Panc1 (cell line): ENCODE results near the gene UBE2J2.

Source experiments
- POLR2AphosphoS5 ChIP-seq: IDR thresholded peaks from 2 replicates; pipeline ENCODE4 v1.6.1; 2012; ENCODE audit warnings: mild to moderate bottlenecking, low read depth, low read length, moderate library complexity
- TF ChIP-seq, protein P1 (sequence below): fragments of 450-650 bp; IDR thresholded peaks from 2 replicates; pipeline ENCODE4 v1.5.1; 2017; ENCODE audit warnings: mild to moderate bottlenecking

DNA sequence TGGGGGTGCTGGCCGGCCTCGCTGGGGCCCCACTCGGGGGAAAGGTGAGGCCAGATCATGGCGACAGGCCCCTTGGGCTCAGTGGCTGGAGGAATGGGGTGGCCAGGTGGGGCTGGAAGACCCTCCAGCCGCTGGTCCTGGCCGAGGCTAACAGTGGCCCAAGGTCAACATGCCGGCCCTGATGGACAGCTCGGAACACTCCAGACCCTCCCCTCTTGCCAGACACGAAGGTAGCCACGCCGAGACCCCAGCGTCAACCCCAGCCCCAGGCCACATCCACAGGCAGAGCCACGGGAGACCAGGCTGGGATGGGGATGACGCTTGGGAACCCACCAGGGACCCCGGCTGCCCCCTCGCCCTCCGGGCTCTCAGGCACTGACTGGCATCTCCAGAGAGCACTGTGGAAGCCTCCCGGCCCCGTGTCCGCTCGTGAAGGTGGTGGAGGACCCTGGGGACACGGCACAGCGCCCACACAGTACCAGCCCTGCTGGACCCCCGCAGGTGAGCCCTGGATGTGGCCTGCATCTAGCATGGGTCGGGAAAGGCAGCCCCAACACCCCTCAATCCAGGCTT, 26.2 kb downstream of the UBE2J2 start:
- TF ChIP-seq, protein P1, sequence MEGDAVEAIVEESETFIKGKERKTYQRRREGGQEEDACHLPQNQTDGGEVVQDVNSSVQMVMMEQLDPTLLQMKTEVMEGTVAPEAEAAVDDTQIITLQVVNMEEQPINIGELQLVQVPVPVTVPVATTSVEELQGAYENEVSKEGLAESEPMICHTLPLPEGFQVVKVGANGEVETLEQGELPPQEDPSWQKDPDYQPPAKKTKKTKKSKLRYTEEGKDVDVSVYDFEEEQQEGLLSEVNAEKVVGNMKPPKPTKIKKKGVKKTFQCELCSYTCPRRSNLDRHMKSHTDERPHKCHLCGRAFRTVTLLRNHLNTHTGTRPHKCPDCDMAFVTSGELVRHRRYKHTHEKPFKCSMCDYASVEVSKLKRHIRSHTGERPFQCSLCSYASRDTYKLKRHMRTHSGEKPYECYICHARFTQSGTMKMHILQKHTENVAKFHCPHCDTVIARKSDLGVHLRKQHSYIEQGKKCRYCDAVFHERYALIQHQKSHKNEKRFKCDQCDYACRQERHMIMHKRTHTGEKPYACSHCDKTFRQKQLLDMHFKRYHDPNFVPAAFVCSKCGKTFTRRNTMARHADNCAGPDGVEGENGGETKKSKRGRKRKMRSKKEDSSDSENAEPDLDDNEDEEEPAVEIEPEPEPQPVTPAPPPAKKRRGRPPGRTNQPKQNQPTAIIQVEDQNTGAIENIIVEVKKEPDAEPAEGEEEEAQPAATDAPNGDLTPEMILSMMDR: no peak
- TF ChIP-seq POLR2AphosphoS5: no peak
